Measurements from ENCODE around the gene CBS.
"Not testable (repeated sequence)": the region's sequence is repeated elsewhere in the genome, so short reads cannot be mapped to it uniquely, and the experiment has no call there.

The CBS gene

GRCh38 chr21:43075170-43076022, at the start of gene CBS:
Gene CBS (minus strand): TSS chr21:43075835. CDS start chr21:43072193, 3,642 bp downstream.
- not testable (repeated sequence) for H3K4me3 ChIP-seq (ENCODE audit: low read depth, low read length); H3K9ac ChIP-seq (ENCODE audit: low read depth, low read length); H3K9me3 ChIP-seq (ENCODE audit: control insufficient read depth, insufficient read depth, low read length); H3K27me3 ChIP-seq (ENCODE audit: control insufficient read depth, insufficient read depth, low read length); H3K36me3 ChIP-seq (ENCODE audit: control insufficient read depth, insufficient read depth, low read length); H3K4me1 ChIP-seq (ENCODE audit: control insufficient read depth, insufficient read depth, low read length)

- H3K36me3 ChIP-seq (ENCODE audit: control insufficient read depth, insufficient read depth, low read length); H3K4me1 ChIP-seq (ENCODE audit: control insufficient read depth, insufficient read depth, low read length); H3K9me3 ChIP-seq (ENCODE audit: control insufficient read depth, insufficient read depth, low read length); H3K27me3 ChIP-seq (ENCODE audit: control insufficient read depth, insufficient read depth, low read length); H3K4me3 ChIP-seq (ENCODE audit: low read depth, low read length); H3K9ac ChIP-seq (ENCODE audit: low read depth, low read length): not testable (repeated sequence)
These were observed 40.3 kb upstream of the CBS start for GRCh38 chr21:43115956-43116355.

GRCh38 chr21:43114483-43114882, 38.8 kb upstream of the CBS start:
- not testable (repeated sequence) for H3K9me3 ChIP-seq (ENCODE audit: control insufficient read depth, insufficient read depth, low read length); H3K9ac ChIP-seq (ENCODE audit: low read depth, low read length); H3K27me3 ChIP-seq (ENCODE audit: control insufficient read depth, insufficient read depth, low read length); H3K4me3 ChIP-seq (ENCODE audit: low read depth, low read length); H3K36me3 ChIP-seq (ENCODE audit: control insufficient read depth, insufficient read depth, low read length); H3K4me1 ChIP-seq (ENCODE audit: control insufficient read depth, insufficient read depth, low read length)

GRCh38 chr21:43109006-43109405, 33.4 kb upstream of the CBS start:
- H3K27me3 ChIP-seq (ENCODE audit: control insufficient read depth, insufficient read depth, low read length); H3K36me3 ChIP-seq (ENCODE audit: control insufficient read depth, insufficient read depth, low read length); H3K9me3 ChIP-seq (ENCODE audit: control insufficient read depth, insufficient read depth, low read length); H3K4me3 ChIP-seq (ENCODE audit: low read depth, low read length); H3K9ac ChIP-seq (ENCODE audit: low read depth, low read length); H3K4me1 ChIP-seq (ENCODE audit: control insufficient read depth, insufficient read depth, low read length): not testable (repeated sequence)

GRCh38 chr21:43108177-43108576, 32.5 kb upstream of the CBS start:
- H3K9me3 ChIP-seq (ENCODE audit: control insufficient read depth, insufficient read depth, low read length); H3K36me3 ChIP-seq (ENCODE audit: control insufficient read depth, insufficient read depth, low read length): not testable (repeated sequence)

GRCh38 chr21:43107794-43108137, 32.1 kb upstream of the CBS start:
- H3K9me3 ChIP-seq (ENCODE audit: control insufficient read depth, insufficient read depth, low read length); H3K36me3 ChIP-seq (ENCODE audit: control insufficient read depth, insufficient read depth, low read length); H3K27me3 ChIP-seq (ENCODE audit: control insufficient read depth, insufficient read depth, low read length); H3K4me3 ChIP-seq (ENCODE audit: low read depth, low read length); H3K4me1 ChIP-seq (ENCODE audit: control insufficient read depth, insufficient read depth, low read length); H3K9ac ChIP-seq (ENCODE audit: low read depth, low read length): not testable (repeated sequence)

More at GRCh38 chr21:43108177-43108576, 32.5 kb upstream of the CBS start:
- not testable (repeated sequence) for H3K27me3 ChIP-seq (ENCODE audit: control insufficient read depth, insufficient read depth, low read length); H3K4me3 ChIP-seq (ENCODE audit: low read depth, low read length); H3K9ac ChIP-seq (ENCODE audit: low read depth, low read length); H3K4me1 ChIP-seq (ENCODE audit: control insufficient read depth, insufficient read depth, low read length)

- not testable (repeated sequence) for H3K4me1 ChIP-seq (ENCODE audit: control insufficient read depth, insufficient read depth, low read length); H3K9ac ChIP-seq (ENCODE audit: low read depth, low read length); H3K36me3 ChIP-seq (ENCODE audit: control insufficient read depth, insufficient read depth, low read length); H3K9me3 ChIP-seq (ENCODE audit: control insufficient read depth, insufficient read depth, low read length); H3K27me3 ChIP-seq (ENCODE audit: control insufficient read depth, insufficient read depth, low read length)
- H3K4me3 ChIP-seq (ENCODE audit: low read depth, low read length): peak within 1 kb of the TSS; percentile 49
These were observed 31.5 kb upstream of the CBS start, which contains the start of gene U2AF1 for GRCh38 chr21:43106965-43107793. Gene U2AF1 (minus strand): TSS chr21:43107570. CDS start chr21:43107494, 76 bp downstream.

GRCh38 chr21:43104642-43105041, 29.0 kb upstream of the CBS start:
- H3K36me3 ChIP-seq (ENCODE audit: control insufficient read depth, insufficient read depth, low read length); H3K9me3 ChIP-seq (ENCODE audit: control insufficient read depth, insufficient read depth, low read length): not testable (repeated sequence)

GRCh38 chr21:43102281-43102680, 26.6 kb upstream of the CBS start:
- H3K4me1 ChIP-seq (ENCODE audit: control insufficient read depth, insufficient read depth, low read length); H3K9ac ChIP-seq (ENCODE audit: low read depth, low read length); H3K4me3 ChIP-seq (ENCODE audit: low read depth, low read length); H3K27me3 ChIP-seq (ENCODE audit: control insufficient read depth, insufficient read depth, low read length); H3K9me3 ChIP-seq (ENCODE audit: control insufficient read depth, insufficient read depth, low read length); H3K36me3 ChIP-seq (ENCODE audit: control insufficient read depth, insufficient read depth, low read length): not testable (repeated sequence)

More at GRCh38 chr21:43104642-43105041, 29.0 kb upstream of the CBS start:
- H3K27me3 ChIP-seq (ENCODE audit: control insufficient read depth, insufficient read depth, low read length); H3K4me1 ChIP-seq (ENCODE audit: control insufficient read depth, insufficient read depth, low read length); H3K9ac ChIP-seq (ENCODE audit: low read depth, low read length); H3K4me3 ChIP-seq (ENCODE audit: low read depth, low read length): not testable (repeated sequence)

- not testable (repeated sequence) for H3K9ac ChIP-seq (ENCODE audit: low read depth, low read length); H3K27me3 ChIP-seq (ENCODE audit: control insufficient read depth, insufficient read depth, low read length); H3K36me3 ChIP-seq (ENCODE audit: control insufficient read depth, insufficient read depth, low read length); H3K4me1 ChIP-seq (ENCODE audit: control insufficient read depth, insufficient read depth, low read length); H3K4me3 ChIP-seq (ENCODE audit: low read depth, low read length); H3K9me3 ChIP-seq (ENCODE audit: control insufficient read depth, insufficient read depth, low read length)
These were observed 26.0 kb upstream of the CBS start for GRCh38 chr21:43101676-43102075.

- H3K9ac ChIP-seq (ENCODE audit: low read depth, low read length); H3K9me3 ChIP-seq (ENCODE audit: control insufficient read depth, insufficient read depth, low read length); H3K27me3 ChIP-seq (ENCODE audit: control insufficient read depth, insufficient read depth, low read length); H3K4me1 ChIP-seq (ENCODE audit: control insufficient read depth, insufficient read depth, low read length); H3K36me3 ChIP-seq (ENCODE audit: control insufficient read depth, insufficient read depth, low read length); H3K4me3 ChIP-seq (ENCODE audit: low read depth, low read length): not testable (repeated sequence)
These were observed 25.4 kb upstream of the CBS start for GRCh38 chr21:43101000-43101399.

GRCh38 chr21:43091979-43092614, 16.5 kb upstream of the CBS start:
- not testable (repeated sequence) for H3K4me1 ChIP-seq (ENCODE audit: control insufficient read depth, insufficient read depth, low read length)

More at GRCh38 chr21:43091979-43092614, 16.5 kb upstream of the CBS start:
- not testable (repeated sequence) for H3K4me3 ChIP-seq (ENCODE audit: low read depth, low read length); H3K9me3 ChIP-seq (ENCODE audit: control insufficient read depth, insufficient read depth, low read length); H3K9ac ChIP-seq (ENCODE audit: low read depth, low read length); H3K27me3 ChIP-seq (ENCODE audit: control insufficient read depth, insufficient read depth, low read length); H3K36me3 ChIP-seq (ENCODE audit: control insufficient read depth, insufficient read depth, low read length)

Measured in iPS-15b (cell line).